HG03196 (cell line): ENCODE results near the gene DPPA4.

ENCODE experiments used
- ATAC-seq: cut with Tn5 transposase; IDR thresholded peaks from one replicate; pipeline ENCODE4 v1.9.1; 2021; ENCODE audit not compliant: unreplicated experiment

The DPPA4 gene

DNA sequence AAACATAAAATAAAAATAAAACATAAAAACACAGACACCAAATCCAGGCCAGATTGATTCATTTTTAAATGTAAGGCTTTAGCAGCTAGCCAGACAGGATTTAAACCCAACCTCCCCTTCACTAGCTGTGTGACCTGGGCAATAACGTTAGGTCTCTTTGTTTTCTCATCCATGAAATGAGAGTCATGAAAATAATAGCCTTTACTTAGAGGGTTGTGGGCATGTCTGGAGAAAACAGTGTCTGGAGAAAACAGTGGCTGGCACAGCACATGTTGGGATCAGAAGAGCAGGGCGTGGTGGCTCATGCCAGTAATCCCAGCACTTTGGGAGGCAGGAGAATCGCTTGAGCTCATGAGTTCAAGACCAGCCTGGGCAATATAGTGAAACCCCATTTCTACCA, 1.9 kb upstream of the DPPA4 start:
- ATAC-seq, result no peak

GRCh38 chr3:109338322-109338721, 976 bp upstream of the DPPA4 start:
- no peak for ATAC-seq

GRCh38 chr3:109336291-109336861, 970 bp downstream of the DPPA4 start:
- no peak for ATAC-seq

DNA sequence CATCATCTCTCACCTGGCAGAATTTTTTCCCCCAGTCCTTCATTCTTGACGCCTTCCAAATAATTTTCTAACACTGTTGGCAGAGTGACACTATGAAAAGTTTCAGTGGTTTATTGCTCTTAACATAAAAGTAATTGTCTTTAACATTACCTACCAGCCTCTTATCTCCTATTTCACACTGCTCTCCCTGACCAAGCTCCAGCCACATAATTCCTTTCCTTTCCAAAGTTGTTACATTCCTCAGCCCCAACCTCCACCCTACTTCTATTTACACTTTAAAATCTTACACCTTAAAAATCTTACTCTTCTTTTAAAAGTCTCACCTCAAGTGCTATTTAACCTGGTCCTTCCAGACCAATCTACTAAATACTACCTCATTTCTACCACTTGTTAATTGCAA, 2.8 kb downstream of the DPPA4 start:
- no peak for ATAC-seq

DNA sequence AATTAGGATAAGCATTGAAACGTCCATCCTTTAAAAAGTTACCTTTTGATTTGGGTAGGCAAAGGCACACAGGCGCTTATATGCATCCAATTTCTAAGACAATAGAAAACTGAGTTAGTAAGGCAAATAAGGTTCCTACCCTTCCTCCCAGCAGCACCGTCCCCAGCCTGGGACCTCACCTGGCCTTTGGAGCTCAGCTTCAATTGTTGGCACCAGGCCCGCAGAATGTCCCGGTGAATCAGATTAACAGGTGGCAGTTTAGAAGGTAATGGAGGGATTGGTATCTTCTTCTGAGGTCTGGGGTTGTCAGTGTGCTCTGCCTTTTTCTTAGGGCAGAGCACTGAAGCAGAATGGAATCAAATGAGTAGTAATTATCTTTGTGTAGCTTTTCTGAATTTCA, 5.7 kb downstream of the DPPA4 start:
- no peak for ATAC-seq

DNA sequence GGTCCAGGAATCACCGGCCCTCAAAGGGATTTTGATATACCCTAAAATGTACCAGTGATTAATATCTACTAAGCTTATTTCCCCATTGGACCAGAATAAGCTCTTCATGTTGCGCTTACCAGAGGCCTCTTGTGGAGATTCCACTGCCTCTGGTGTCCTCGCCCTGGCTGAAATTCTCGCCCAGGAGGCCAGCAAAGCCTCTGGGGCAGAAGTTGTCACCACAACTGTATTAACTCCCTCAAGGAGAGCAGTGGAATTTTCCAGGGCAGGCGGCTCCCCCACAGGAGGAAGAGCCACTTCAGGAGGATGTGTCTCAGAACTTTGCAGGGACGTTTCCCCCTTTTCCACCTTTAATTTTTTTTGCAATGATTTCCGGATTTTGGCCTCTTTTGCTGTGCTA, 6.9 kb downstream of the DPPA4 start:
- ATAC-seq, result no peak

- no peak for ATAC-seq
These were observed 9.1 kb downstream of the DPPA4 start for GRCh38 chr3:109328202-109328601.

DNA sequence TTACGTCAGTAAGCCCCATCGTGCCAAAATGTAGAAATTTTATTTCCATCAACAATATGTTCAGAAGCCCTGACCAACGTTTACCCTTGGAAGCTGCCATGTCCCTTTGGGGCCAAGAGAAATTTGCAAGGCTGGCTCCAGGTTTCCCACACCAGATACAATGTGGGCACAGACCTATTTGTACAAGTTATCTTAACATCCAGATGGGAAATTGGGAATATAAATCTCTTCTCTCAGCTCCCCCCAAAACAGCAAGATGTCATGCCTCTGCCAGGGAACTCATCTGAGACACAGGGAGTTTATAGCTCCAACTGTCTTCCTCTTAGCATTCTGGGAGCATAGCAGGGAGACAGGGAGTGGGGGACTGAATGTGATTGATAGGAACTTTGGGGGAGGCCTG, 11.7 kb downstream of the DPPA4 start:
- no peak for ATAC-seq

GRCh38 chr3:109325109-109325508, 12.2 kb downstream of the DPPA4 start:
- no peak for ATAC-seq

DNA sequence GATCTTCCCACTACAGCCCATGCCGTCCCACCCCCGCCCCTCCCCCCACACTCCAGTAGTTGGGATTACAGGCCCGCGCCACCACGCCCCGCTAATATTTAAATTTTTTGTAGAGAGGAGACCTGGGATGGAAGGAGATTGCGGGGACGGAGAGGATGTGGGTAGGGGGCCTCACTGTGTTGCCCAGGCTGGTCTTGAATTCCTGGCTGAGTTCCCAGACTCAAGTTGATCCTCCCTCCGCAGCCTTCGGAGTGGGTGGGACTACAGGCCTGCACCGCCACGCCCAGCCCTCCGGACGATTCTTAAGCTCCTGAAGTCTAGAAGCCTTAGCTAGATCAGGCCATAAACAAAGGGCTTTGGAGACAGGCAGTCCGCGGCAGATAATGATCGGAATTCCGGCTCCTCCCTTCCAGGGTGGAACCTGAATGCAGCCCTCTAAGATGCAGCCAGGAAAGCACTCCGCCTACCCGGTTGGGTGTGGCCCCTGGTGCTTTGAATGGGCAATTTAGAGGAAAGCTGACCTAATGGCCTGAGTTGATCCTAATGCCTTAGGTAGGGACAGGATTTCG, 21.1 kb downstream of the DPPA4 start, which contains the start of gene DPPA2:
Gene DPPA2, minus strand, starts transcription at position 356 of the 569 bp plus-strand sequence. CDS start 1,975 bp downstream, outside the sequence.
- ATAC-seq, result no peak

- no peak for ATAC-seq
These were observed 24.3 kb downstream of the DPPA4 start for GRCh38 chr3:109313061-109313460.

GRCh38 chr3:109297496-109297895, 39.9 kb downstream of the DPPA4 start:
- ATAC-seq, result no peak

- no peak for ATAC-seq
These were observed 53.3 kb downstream of the DPPA4 start for GRCh38 chr3:109284071-109284470.

DNA sequence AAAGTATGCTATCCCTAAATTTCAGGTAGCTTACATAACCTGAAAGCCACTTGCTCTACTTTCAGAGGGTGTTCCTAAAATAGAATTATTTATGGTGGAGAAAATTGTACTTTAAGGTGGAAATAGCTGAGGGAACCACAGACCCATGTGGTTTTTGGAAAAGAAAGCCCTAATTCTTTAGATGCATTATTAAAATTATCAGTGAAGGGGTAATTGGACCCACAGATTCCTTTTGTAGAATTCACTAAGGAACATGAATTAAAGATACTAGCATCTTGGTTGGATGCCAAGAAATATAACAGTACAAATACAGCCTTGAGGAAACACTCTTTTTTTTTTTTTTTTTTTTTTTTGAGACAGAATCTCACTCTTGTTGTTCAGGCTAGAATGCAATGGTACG, 58.8 kb downstream of the DPPA4 start:
- no peak for ATAC-seq

DNA sequence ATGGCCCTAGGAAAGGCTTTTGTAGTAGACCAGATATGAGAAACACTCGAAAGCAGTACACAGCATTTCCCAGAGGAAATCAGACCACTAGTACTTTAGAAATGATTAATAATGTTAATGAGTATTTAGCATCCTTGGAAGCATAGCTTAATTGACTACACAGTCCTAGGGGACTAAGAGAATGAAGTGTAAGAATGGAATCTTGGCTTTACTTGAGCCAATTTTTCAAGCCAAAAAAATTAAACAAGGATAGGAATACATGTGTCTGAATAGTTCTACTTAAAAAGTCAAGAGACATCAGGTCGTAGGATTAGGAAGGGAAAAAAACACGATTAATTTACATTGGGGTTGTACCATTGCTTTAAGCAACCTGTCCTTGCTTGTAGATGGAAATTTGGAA, 59.2 kb downstream of the DPPA4 start:
- ATAC-seq, result no peak
